CD4-positive, alpha-beta T cell treated with Interferon alpha-2 for 1 hour (primary cell): ENCODE results near the gene SF3A1.
"Not testable (repeated sequence)": the region's sequence is repeated elsewhere in the genome, so short reads cannot be mapped to it uniquely, and the experiment has no call there.

ENCODE experiments used
- DNase-seq, 2 donors: peaks; one replicate each; pipeline ENCODE4 v3.0.0-alpha.2; 2020 to 2022

Gene SF3A1

DNA sequence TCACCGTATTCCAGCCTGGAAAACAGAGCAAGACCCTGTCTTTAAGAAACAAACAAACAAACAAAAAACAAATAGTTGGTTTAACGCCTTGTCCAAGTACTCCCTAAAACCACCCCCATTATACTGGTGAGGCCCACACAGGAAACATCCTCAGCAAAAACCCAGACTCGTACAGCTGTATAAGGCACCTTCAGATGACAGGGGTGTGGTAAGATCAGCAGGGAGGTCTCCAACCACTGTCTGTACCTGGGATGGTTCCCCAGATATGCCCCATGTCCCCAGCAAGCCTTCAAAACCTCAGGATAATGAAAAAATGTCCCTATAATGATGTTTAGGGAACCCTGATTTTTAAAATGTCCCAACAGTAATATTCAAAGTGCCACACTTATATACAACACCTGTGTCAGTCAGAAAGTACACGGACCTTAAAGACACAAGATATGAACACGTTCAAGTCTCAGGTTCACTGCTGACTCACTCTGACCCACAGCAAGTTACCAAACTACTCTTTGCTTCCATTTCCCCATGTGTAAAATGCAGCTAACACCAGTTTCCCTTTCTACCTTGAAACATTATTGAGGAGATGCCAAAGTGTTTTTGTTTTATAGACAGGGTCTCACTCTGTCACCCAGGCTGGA, 9.3 kb downstream of the SF3A1 start:
- DNase-seq, result no peak

DNA sequence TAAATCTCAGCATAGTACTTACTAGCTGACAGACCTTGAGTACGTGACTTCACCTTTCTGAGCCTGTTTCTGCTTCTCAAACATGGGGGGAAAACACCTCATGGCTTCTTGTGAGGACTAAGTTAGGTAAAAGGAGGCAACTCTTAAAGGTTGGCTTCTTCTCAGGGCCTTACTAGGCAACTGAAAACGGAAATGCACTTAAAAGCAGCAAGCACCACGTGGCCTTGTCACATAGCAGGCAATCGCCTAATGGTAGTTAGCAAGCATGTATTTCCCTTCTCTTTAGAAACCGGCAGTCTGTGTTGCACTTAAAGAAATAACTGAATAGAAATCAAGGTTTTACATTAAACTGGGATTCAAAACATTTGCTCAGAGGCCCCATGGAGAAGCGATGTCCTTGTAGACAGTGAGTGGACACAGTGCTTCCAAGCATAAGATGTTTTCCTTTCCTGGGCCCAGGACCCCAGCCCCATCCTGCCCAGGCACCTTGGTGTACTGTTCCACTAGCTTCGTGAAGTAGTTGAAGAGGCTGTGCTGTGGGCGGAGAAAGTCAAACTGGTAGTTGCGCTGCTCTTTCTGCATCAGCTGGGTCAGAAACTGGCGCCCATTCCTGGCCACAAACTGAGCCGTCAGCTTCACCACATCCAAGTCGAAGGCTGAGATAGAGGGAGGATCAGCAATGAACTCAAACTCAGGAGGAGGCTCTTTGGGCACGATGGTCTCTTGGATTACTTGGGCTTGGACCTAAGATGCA, 12.1 kb downstream of the SF3A1 start:
- DNase-seq, result peak in 1 of 2 donors; percentile 36

DNA sequence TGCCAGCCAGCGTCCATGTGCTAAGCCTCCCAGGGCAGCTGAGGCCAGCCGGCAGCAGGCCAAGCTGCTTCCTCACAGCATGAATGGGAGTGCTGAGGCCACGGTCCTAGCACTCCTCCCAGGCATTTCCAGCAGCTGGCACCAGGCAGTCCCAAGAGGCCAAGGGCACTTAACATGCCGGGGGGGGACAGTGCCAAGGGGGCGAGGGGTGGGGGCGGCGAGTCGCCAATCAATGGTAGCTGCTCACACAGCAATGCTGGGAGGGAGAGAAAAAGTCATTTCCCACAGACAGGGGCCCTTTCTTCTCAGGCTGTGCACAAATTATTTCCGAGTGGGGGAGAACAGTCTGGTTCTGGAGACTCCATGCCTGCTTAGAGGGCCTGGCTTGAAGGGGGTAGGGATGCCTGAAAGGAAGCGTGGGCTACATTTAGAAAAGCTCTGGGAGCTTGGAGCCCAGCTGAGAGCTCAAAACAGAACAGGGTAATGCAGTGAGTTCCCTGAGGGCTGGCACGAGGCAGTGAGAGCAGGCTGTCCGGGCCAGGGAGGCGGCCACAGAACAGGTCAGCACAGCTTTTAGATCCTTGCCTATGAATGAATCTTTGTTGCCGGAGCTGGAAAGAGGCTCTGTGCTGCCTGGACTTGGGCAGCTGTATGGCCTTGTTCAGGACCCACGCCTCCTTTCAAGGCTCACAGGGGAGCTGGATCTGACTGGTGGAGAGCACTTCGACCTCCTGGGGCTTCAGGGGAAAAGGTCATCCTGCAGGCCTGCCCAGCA, 15.6 kb downstream of the SF3A1 start:
- no peak for DNase-seq

DNA sequence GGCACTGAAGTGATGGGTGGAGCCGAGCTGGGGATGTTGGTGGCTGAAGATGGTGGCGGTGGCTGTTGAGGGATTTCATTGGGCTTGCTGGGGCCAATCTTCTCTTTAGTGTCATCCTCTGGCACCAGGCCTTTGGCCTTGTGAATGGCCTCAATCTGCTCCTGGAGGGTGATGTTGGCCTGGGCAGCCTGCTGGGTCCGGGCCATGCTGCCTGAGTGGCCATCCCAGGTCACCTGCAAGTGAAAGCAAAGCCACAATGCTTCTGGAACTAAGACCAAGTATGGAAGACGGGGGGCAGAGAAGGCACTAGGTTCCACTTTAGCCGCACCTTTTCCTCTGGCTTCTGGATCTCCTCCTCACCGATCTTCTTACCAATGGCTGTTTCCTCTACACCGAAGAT, 17.9 kb downstream of the SF3A1 start:
- no peak for DNase-seq

DNA sequence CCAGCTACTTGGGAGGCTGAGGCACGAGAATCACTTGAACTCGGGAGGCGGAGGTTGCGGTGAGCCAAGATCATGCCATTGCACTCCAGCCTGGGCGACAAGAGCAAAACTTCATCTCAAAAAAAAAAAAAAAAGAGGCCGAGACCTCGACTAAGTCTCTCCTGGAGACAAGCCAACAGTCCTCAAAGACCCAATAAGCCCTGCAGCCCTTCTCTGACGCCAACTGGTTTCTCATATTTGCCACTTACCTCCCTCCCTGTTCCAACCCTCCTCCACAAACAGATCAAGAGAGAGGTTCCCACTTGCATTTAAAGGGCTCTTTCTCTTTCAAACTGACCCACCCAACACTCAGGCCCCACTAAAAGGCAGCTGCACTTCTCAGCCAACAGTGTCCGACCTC, 18.4 kb downstream of the SF3A1 start:
- DNase-seq, result not testable (repeated sequence)

DNA sequence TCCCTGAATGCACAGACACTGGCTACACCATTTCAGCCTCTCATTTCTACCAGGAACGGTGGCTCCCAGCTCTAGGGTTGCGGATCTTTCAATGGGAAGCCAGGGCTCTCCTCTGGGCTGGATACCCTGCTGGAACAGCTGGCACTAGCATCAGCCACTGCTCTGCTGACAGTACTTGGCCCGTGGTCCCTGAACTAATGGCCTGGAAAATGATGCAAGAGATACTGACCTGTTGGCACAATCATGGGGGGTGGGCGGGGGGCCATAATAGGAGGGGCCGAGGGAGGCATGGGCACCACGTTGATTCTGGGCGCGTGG, 19.3 kb downstream of the SF3A1 start:
- DNase-seq, result no peak

DNA sequence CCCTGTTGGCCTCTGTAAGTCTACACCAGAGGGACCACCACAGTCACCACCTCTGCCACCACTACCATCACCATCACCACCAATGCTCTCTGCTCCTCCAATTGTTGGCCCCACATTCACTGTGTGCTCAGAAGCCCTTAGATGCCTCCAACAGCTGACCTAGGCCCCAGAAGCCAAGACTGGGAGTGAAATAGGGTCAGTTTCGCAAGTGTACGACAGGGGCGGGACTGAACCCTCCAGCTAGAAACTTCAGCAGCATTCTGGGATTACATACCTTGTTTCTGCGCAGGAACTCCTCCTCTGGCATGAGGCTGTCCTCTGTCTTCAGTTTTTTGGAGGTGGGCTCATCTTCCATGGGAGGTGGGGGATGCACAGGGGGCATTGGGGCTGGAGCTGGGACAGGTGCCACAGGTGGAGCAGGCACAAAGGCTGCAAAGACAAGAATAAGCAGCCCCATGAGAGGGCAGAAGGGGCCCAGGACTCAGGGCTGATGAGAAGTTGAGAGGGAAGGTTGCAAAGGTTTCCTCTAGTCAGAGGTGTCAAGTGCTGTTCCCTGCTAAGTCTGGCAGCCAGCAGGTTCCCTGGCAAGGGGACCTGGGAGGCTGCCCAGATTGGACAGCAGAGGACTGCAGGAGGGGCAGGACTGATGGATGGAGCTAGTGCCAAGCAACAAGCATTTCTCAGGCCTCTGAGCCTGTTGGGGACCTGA, 19.8 kb downstream of the SF3A1 start:
- DNase-seq, result no peak

DNA sequence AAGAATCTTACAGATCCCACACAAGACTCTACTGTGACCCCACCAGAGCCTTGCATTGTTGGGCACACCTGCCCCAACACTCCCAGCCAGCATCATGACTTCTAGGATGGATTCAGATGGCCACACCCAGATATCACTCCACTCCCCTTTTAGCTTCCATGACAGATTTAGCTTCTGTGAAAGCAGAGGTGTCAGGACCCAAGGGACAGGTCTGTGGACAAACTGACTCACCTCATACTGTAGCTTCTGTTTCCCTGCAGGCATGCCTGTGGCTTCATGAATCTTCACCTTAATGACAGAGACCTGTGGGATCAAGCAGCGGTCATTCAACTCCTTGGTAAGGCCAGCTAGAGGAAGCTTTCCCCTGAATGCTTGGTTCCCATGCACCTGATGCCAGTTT, 21.5 kb downstream of the SF3A1 start:
- no peak for DNase-seq

DNA sequence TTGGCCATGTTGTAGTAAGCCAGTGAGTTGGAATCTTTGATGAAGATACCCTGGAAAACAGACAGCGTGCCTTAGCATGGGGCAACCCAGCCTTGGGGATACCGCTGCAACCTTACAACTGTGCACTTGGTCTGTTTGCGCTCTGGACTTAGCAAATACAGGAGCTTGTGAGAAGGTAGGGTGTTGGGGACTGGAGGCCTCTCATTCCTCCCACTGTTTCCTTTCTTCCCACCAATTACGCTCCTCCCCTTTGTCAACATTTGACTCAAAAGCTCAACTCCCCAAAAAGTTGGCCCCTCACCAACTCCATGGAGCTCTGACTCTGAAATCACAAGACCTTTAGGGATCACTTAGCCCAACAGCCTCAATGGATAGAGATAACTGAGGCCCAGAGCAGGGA, 22.0 kb downstream of the SF3A1 start:
- DNase-seq, result no peak

DNA sequence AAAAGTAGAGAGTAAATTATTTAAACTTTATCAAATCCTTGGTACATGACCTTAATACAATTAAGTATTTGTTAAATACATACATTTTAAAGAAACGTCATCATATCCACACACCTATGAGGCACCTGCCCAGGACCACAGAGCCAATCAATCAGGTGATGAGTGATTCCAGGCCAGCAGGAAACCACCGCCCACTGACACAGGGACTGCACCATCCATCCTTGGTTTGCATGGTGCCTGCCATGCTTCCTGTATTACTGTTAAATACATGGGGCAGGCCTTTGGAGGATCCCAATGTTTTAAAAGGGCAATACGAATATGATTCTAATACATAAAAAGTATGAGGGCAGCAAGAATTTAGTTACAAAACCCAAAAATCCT, 23.0 kb downstream of the SF3A1 start:
- no peak for DNase-seq

DNA sequence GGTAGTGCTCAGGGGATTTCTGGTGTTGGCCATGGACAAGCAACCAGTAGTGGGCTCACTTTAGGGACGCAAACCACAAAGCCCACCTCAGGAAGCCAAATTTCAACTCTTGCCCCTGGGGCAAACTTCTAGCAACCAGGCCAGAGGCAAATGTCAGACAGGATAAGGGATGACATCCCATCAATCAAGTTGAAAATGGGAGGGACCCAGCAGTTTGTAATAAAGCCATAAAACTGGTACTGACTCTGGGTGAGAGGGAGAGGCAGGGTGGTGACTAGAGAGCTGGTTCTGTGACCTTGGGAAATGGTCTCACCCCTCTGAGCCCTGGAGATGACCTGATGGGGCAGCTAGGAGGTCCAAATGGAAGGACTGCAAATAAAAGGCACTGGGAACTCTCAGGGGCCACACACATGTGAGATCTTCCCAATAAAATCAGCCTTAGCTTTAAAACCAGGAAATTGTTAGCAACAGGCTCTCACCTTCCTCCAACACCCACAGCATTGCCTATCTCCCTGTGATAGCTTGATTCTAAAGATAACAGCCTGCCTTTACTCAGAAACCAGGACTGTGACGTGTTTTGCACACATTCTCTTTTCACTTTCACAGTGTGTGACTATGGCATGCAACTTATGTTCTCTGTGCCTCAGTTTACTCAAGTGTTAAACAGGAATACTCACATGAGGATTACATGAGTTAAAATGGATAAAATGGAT, 23.5 kb downstream of the SF3A1 start:
- DNase-seq, result no peak

DNA sequence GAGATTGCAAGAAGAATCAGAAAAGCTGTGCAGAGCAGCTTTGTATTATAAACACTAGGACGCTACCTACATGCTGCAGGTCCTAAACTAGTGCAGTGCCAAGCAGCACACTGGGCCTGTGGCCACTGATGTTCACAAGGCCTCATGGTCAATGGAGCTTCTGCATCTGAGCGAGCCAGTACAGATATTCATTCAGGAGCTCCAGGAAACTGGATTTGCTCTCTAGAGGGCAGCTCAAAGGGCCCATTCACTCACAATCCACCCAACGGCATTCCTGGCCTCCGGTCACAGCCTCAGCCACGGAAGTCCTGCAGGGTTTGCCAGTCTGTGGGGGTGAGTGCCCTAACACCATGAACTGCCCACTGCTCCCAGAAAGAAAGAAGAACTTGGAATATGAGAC, 24.1 kb downstream of the SF3A1 start:
- no peak for DNase-seq

DNA sequence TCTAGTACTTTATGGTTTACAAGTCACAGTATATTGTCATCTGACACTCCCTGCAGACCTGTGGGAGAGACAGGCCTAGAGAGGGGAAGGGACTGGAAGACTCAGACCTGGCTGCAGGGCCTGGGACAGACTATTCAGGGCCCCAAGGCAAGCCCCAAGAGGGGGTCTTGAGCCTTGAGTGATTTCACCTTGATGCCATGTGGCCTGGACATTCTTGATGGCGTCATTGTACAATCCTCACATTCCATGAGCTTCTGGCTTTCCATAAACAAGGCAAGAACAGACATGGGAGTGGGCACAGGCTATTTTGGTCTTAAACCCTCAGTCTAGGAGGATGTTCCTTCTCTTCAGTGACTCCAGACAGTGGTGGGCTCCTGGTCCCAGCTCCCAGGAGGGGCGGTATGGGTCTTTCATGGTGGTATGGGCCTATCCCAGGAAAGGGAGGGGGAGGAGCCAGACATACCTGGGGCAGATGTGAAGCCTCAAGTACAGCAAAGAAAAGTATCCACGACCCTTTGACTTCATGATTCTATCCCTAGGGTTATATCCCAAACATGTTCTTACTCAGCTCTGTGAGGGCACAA, 28.1 kb downstream of the SF3A1 start:
- DNase-seq, result no peak

DNA sequence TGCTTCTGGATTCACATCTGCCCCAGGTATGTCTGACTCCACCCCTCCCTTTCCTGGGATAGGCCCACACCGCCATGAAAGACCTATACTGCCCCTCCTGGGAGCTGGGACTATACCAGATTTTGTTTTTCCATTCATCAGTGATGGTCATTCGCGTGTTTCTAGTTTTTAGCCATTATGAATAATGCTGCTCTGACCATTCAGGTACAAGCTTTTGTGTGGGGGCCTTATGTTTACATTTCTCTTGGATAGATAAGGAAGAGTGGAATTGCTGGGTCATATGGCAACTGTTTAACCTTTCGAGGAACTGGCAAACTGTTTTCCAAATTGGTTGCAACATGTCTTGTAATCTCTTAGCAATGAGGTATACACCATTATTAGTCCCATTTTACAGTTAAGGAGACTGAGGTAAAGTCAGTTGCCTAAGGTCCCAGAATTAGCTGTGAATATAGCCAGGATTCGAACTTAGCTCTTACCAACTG, 28.8 kb downstream of the SF3A1 start:
- no peak for DNase-seq

DNA sequence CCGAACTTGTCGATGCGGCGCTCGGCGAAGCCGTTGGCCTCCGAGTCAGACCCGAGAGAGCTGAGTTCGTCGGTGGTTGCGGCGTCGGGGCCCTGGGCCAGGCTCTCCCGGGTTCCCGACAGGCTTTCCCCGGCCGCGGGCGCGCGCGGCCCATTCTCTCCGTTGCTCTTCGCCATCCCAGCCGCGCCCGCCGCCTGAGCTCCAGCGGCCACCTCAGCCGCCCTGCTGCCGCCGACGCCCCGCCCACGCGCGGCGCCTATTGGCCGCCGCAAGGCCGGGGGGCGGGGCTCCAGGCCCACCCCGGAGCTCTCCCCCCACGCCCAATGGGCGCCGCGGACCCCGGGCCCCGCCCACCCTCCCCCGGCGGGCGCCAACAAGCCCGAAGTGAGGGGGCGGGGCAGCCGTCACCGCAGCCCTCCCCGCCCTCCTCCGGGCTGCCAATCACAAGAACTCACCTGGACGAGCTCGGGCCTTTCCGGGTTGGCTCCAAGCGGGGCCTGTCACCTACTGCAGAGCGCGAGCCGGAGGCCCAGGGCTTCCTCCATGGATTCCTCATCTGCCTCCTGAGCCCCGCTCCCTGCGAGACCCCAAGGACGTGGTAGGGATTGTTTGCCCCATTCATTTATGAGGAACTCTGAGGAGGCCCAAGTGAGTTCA, 29.9 kb downstream of the SF3A1 start, which contains the start of gene TBC1D10A:
Gene TBC1D10A (minus strand): TSS at position 236 of the 657 bp plus-strand sequence. CDS start 60 bp downstream, at position 176.
- peak; percentile 94 to 97 for DNase-seq

DNA sequence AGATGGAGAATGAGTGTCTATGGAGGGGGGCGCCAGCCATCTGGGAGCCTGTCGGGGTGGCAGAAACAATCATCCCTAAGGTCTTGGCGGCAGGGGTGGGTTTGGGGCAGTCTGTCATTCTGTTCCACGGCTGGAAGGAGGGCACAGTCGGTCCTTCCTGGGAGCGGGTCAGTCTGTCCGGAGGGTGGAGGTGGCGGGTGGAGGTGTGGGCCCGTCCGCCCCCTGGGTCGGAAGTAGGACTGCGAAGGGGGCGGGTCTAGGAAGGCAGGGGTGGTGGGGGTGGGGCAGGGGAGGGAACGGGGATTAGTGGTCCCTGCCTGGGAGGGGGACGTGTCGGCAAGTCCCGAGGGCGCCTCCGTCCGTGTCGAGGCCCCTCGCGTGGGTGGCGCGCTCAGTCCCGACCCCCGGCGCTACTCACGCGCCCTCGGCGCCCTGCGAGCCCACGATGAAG, 30.4 kb downstream of the SF3A1 start:
- peak in 1 of 2 donors; percentile 37 for DNase-seq

DNA sequence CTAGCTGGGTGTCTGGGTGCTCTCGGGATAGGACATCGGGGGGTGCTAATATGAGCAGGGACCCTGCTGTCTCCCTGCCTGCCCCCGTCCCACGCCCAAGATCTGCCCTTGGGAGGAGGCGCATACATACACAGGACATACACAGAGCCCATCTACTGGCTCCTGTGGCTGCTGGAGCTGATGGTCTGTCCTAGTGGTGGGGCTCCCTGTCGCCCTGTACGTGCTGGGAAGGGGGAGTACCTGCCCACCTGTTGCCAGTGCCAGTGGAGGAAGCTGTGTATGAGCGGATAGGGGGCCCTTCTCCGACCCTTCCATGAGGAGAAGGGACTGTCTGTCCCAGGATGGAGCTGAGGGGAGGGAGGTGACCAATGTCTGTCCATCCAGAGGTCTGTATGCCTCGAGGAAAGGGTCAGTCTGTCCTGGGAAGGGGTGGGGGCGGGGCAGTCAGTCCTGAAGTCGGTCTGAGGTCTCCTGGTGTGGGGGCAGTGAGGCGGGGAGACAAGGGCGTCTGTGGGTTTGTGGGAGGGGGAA, 30.9 kb downstream of the SF3A1 start:
- DNase-seq, result no peak

DNA sequence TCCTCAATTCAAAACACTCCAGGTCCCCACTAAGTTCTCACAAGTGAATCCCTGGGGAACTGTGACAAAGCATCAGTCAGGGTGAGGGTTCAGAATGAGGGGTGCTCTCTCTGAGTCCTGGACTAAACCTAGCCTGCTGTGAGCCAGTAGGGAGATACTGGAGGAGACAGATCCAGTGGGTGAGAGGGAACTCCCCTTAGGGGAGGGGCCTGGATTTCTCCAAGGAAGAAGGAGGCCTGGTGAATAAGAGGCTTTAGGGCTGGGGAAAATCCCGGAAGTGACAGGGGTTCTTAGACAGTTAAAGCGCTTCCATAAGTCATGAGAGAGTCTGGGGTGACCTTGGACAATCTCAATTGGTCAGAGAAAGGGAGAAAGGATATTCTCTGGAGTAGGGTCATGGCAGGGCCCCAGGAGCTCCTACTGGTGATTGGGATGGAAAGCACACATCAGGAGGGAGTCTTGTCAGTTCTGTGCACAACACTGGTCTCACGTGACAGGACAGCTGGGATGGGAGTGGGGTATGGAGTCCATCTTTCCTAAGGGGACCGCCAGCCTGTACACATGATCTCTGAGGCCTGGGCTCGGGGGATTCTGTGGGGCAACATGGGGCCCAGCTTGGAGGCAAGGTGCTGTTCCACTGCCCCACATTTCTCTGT, 31.5 kb downstream of the SF3A1 start:
- no peak for DNase-seq

DNA sequence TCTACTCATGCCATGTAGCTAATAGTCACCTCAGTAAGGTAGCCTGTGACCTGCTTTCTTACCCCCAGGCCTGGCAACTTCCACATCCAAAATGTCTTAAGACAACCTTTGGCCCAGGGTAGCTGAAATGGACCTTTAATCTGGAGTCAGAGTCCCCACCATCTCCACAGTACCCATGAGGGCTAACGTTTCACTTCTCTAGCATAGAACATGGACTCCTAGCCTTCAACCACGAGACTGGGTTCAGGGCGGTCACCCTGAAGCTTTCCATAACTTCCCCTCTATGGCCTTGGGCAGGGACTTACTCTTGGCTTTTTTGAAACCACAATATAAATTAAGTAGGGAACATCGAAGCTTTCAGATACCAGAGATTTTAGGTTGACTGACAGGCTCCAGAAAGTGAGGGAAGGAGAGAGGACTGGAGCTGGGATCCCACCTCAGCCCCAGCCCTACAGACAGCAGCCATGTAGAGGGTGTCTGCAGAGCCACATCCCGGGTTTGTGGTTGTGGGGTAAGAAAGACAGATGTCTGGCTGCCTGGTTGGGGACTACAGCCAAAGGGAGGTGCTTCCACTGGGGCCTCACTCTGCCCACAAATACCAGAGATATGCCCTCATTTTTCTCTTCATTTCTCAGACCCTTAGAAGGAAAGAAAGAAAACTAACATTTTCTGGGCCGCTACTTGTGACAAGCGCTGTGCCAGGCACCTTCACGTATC, 32.5 kb downstream of the SF3A1 start:
- peak in 1 of 2 donors; percentile 49 for DNase-seq

DNA sequence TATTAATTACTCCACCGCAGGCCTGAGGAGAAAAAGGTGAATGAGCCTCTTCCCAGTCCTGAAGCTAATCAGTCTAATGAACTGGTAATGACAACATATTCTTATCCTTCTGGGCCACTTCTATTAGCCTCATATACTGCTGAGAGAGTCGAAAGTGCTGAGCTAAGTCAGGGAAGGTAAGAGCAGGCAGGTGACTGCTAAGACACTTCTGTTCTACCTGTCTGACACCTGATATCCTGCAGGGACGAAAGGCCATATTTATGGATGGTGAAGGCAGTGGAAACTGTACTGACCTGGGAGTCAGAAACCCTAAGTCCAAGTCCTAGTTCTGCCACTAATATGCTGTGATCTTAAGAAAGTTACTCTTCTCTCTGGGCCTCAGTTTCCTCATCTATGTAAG, 33.4 kb downstream of the SF3A1 start:
- no peak for DNase-seq
